ENCODE data around the gene CYP4A22. TPM values are rescaled to one million over a fixed set of nuclear protein-coding genes. Genes with fewer than 3 reads are reported as not detected.
"Not testable (repeated sequence)": the region's sequence is repeated elsewhere in the genome, so short reads cannot be mapped to it uniquely, and the experiment has no call there.

The CYP4A22 gene
- total RNA-seq (2014; rRNA removed; shearing (Covaris generic)) = not detected in 2 replicates
- not detected in 2 replicates for polyA plus RNA-seq (2014; cell fraction: nucleus; rRNA removed)

GRCh38 chr1:47137198-47137597 lies at the start of gene CYP4A22:
Gene CYP4A22, plus strand, starts transcription at chr1:47137441. Its CDS starts 45 bp downstream, at chr1:47137486.
- DNase-seq (ENCODE audit: extremely low read depth, low read depth) = no peak

GRCh38 chr1:47089356-47089755 lies 47.9 kb upstream of the CYP4A22 start:
- DNase-seq (ENCODE audit: extremely low read depth, low read depth) = peak; percentile 16

GRCh38 chr1:47091476-47091875 lies 45.8 kb upstream of the CYP4A22 start:
- not testable (repeated sequence) for DNase-seq (ENCODE audit: extremely low read depth, low read depth)

- DNase-seq (ENCODE audit: extremely low read depth, low read depth) = no peak
Observed at GRCh38 chr1:47104816-47105215, 32.4 kb upstream of the CYP4A22 start.

GRCh38 chr1:47106792-47107191 lies 30.4 kb upstream of the CYP4A22 start:
- DNase-seq (ENCODE audit: extremely low read depth, low read depth) = no peak

GRCh38 chr1:47107851-47108574 lies 29.2 kb upstream of the CYP4A22 start:
- not testable (repeated sequence) for DNase-seq (ENCODE audit: extremely low read depth, low read depth)

- DNase-seq (ENCODE audit: extremely low read depth, low read depth) = not testable (repeated sequence)
Observed at GRCh38 chr1:47109482-47109881, 27.8 kb upstream of the CYP4A22 start.

- DNase-seq (ENCODE audit: extremely low read depth, low read depth) = no peak
Observed at GRCh38 chr1:47113178-47113577, 24.1 kb upstream of the CYP4A22 start.

- not testable (repeated sequence) for DNase-seq (ENCODE audit: extremely low read depth, low read depth)
Observed at GRCh38 chr1:47121039-47121438, 16.2 kb upstream of the CYP4A22 start.

- not testable (repeated sequence) for DNase-seq (ENCODE audit: extremely low read depth, low read depth)
Observed at GRCh38 chr1:47124834-47125233, 12.4 kb upstream of the CYP4A22 start.

- not testable (repeated sequence) for DNase-seq (ENCODE audit: extremely low read depth, low read depth)
Observed at GRCh38 chr1:47126997-47127396, 10.2 kb upstream of the CYP4A22 start.

GRCh38 chr1:47128221-47128620 lies 9.0 kb upstream of the CYP4A22 start:
- DNase-seq (ENCODE audit: extremely low read depth, low read depth) = no peak

- not testable (repeated sequence) for DNase-seq (ENCODE audit: extremely low read depth, low read depth)
Observed at GRCh38 chr1:47128854-47129253, 8.4 kb upstream of the CYP4A22 start.

- not testable (repeated sequence) for DNase-seq (ENCODE audit: extremely low read depth, low read depth)
Observed at GRCh38 chr1:47129489-47130230, 7.6 kb upstream of the CYP4A22 start.

- DNase-seq (ENCODE audit: extremely low read depth, low read depth) = not testable (repeated sequence)
Observed at GRCh38 chr1:47132665-47133064, 4.6 kb upstream of the CYP4A22 start.

GRCh38 chr1:47137925-47138615 lies 829 bp downstream of the CYP4A22 start:
- no peak for DNase-seq (ENCODE audit: extremely low read depth, low read depth)

- not testable (repeated sequence) for DNase-seq (ENCODE audit: extremely low read depth, low read depth)
Observed at GRCh38 chr1:47140358-47140757, 3.1 kb downstream of the CYP4A22 start.

GRCh38 chr1:47143654-47144053 lies 6.4 kb downstream of the CYP4A22 start:
- DNase-seq (ENCODE audit: extremely low read depth, low read depth) = not testable (repeated sequence)

- not testable (repeated sequence) for DNase-seq (ENCODE audit: extremely low read depth, low read depth)
Observed at GRCh38 chr1:47146495-47146894, 9.3 kb downstream of the CYP4A22 start.

GRCh38 chr1:47147047-47147785 lies 10.0 kb downstream of the CYP4A22 start:
- no peak for DNase-seq (ENCODE audit: extremely low read depth, low read depth)

Measured in NCI-H460 (cell line).